GM12892 (cell line): ENCODE results near the gene PRR36.

Source experiments
- POLR2A ChIP-seq: IDR thresholded peaks from 2 replicates; pipeline ENCODE4 v1.6.1; 2011; ENCODE audit warnings: low read depth, low read length, control low read depth
- POLR2AphosphoS5 ChIP-seq: IDR thresholded peaks from 2 replicates; pipeline ENCODE4 v1.6.1; 2011; ENCODE audit warnings: low read depth, low read length, control low read depth

- no peak for TF ChIP-seq POLR2AphosphoS5
- no peak for TF ChIP-seq POLR2A
Measured at GRCh38 chr19:7843521-7843920, 30.7 kb downstream of the PRR36 start.
